MM.1S (cell line): ENCODE measurements around the gene NAGLU.

Experiments used
- CTCF ChIP-seq: fragments of 300-600 bp; sonication (generic); IDR thresholded peaks from 2 replicates; pipeline ENCODE4 v1.5.1; 2016; ENCODE audit warnings: antibody characterized with exemption, low read length, mixed read lengths
- EZH2 ChIP-seq: fragments of 300-600 bp; sonication (generic); optimal IDR thresholded peaks from 2 replicates; pipeline ENCODE3; 2017; ENCODE audit warnings: low read depth, mild to moderate bottlenecking, antibody characterized with exemption, low read length, mixed read lengths
- EZH2phosphoT487 ChIP-seq: fragments of 300-600 bp; sonication (generic); IDR thresholded peaks from 2 replicates; pipeline ENCODE4 v1.6.1; 2018; ENCODE audit warnings: antibody characterized with exemption, low read length

GRCh38 chr17:42586514-42587230, 50.6 kb downstream of the NAGLU start:
- no peak for TF ChIP-seq EZH2phosphoT487
- TF ChIP-seq CTCF: no peak
- no peak for TF ChIP-seq EZH2
